Epithelial cell of proximal tubule (primary cell): Measurements from ENCODE around the gene NCKAP5. TPM values are rescaled to one million over a fixed set of nuclear protein-coding genes. Genes with fewer than 3 reads are reported as not detected.

Source experiments
- DNase-seq: peaks from one replicate; pipeline ENCODE4 v3.0.0-alpha.2; 2011; ENCODE audit warnings: low read depth
- H3K4me3 ChIP-seq: 2 replicates; pipeline ENCODE4 v1.5.1; 2011; ENCODE audit warnings: low read depth, mild to moderate bottlenecking, low read length
- CTCF ChIP-seq: conservative IDR thresholded peaks from 2 replicates; pipeline ENCODE4 v1.5.1; 2012; ENCODE audit warnings: low read depth, mild to moderate bottlenecking, low read length
- total RNA-seq: library from RNA; depleted of rRNA; stranded (reverse); fragments of >200 nt; gene quantifications from 2 replicates; pipeline ENCODE4 v1.2.3, GENCODE V29; 2015

The NCKAP5 gene
- total RNA-seq, 1 donor from 2014 or later = 0.69 TPM

- TF ChIP-seq CTCF = no peak
- no peak for DNase-seq
- no peak overlapping the region for H3K4me3 ChIP-seq
Measured at GRCh38 chr2:133591164-133591563, 22.9 kb upstream of the NCKAP5 start.

- no peak overlapping the region for H3K4me3 ChIP-seq
- DNase-seq = no peak
- TF ChIP-seq CTCF = no peak
Measured at GRCh38 chr2:133589456-133589855, 21.2 kb upstream of the NCKAP5 start.

- H3K4me3 ChIP-seq = no peak overlapping the region
- TF ChIP-seq CTCF = no peak
- no peak for DNase-seq
Measured at GRCh38 chr2:133588144-133588543, 19.9 kb upstream of the NCKAP5 start.

GRCh38 chr2:133586978-133587377 lies 18.7 kb upstream of the NCKAP5 start:
- TF ChIP-seq CTCF = no peak
- H3K4me3 ChIP-seq = no peak overlapping the region
- no peak for DNase-seq

- TF ChIP-seq CTCF = peak; percentile 8
- DNase-seq = no peak
- no peak overlapping the region for H3K4me3 ChIP-seq
Measured at GRCh38 chr2:133581010-133581760, 12.9 kb upstream of the NCKAP5 start.

- DNase-seq = no peak
- H3K4me3 ChIP-seq = no peak overlapping the region
- TF ChIP-seq CTCF = no peak
Measured at GRCh38 chr2:133579274-133579673, 11.0 kb upstream of the NCKAP5 start.

- DNase-seq = no peak
- no peak for TF ChIP-seq CTCF
Measured at GRCh38 chr2:133576714-133577113, 8.5 kb upstream of the NCKAP5 start.

More at GRCh38 chr2:133576714-133577113, 8.5 kb upstream of the NCKAP5 start:
- no peak overlapping the region for H3K4me3 ChIP-seq
